ENCODE results near the gene MAN2A2. TPM values are rescaled to one million over a fixed set of nuclear protein-coding genes. Genes with fewer than 3 reads are reported as not detected.
A peak's percentile ranks its signal among the peaks of the same experiment; 100 is the strongest.

Gene MAN2A2
- total and polyA plus RNA-seq, 9 of the 15 experiments (the other 6 are each of a cell fraction or from before 2014, with no cell fraction given), result 7.3 to 151 (median 43.4) TPM

- TF ChIP-seq C11orf30 (IDR thresholded peaks at IDR 0.05; ENCODE audit: low read depth) (0 out of 2 replicates have a peak, but pooled peaks have one; percentile 8), THRAP3 (IDR thresholded peaks at IDR 0.05; ENCODE audit: borderline replicate concordance) (no peak), ATF1 (CRISPR knock-in tag; IDR thresholded peaks at IDR 0.05) (no peak; the same call in 1 of the 2 replicates), ATF1 (tag; IDR thresholded peaks at IDR 0.05) (peak; percentile 95), SMARCA4 (IDR thresholded peaks at IDR 0.05) (no peak), BHLHE40 (IDR thresholded peaks at IDR 0.05; ENCODE audit: low read length) (peak; percentile 99), ZNF76 (CRISPR knock-in tag; IDR thresholded peaks at IDR 0.05; ENCODE audit: borderline replicate concordance) (no peak), SRF (CRISPR knock-in tag; IDR thresholded peaks at IDR 0.05) (peak in 1 of 2 experiments; percentile 64; a peak in 2 of 4 replicates), KLF13 (tag; IDR thresholded peaks at IDR 0.05; ENCODE audit: borderline replicate concordance, low read depth) (peak; percentile 67), YBX1 (IDR thresholded peaks at IDR 0.05) (no peak), HMBOX1 (IDR thresholded peaks at IDR 0.05) (no peak), SRSF1 (IDR thresholded peaks at IDR 0.05; ENCODE audit: low read depth, low read length) (no peak), KLF16 (IDR thresholded peaks at IDR 0.05) (no peak), TRIM25 (IDR thresholded peaks at IDR 0.05; ENCODE audit: borderline replicate concordance) (no peak), BRD9 (IDR thresholded peaks at IDR 0.05; ENCODE audit: low read depth, partially characterized antibody) (no peak), GTF2F1 (IDR thresholded peaks at IDR 0.05; ENCODE audit: low read depth, low read length) (peak; percentile 34; the same call in 1 of the 2 replicates), PCBP1 (IDR thresholded peaks at IDR 0.05; ENCODE audit: low read depth, low read length, poor library complexity, severe bottlenecking) (peak; percentile 89), ZNF655 (CRISPR knock-in tag; IDR thresholded peaks at IDR 0.05) (no peak), PTRF (tag; IDR thresholded peaks at IDR 0.05) (no peak), ZNF184 (CRISPR knock-in tag; IDR thresholded peaks at IDR 0.05) (no peak), NR4A1 (CRISPR knock-in tag; IDR thresholded peaks at IDR 0.05) (no peak), NR4A1 (tag; IDR thresholded peaks at IDR 0.05) (peak; percentile 42; the same call in 1 of the 2 replicates), SIN3A (IDR thresholded peaks at IDR 0.05; ENCODE audit: borderline replicate concordance in 2 of 2, control insufficient read depth in 1 of 2, low read depth in 2 of 2, low read length in 2 of 2) (peak; percentile 62 to 74; a peak in 2 of 4 replicates), FOSL1 (tag; conservative IDR thresholded peaks at IDR 0.05) (peak; percentile 66), MXD1 (CRISPR knock-in tag; IDR thresholded peaks at IDR 0.05; ENCODE audit: borderline replicate concordance, poor library complexity, severe bottlenecking) (no peak)
Observed at GRCh38 chr15:90954712-90955623, 51.9 kb downstream of the MAN2A2 start, which contains the start of gene RCCD1 (continued).
